MM.1S (cell line): ENCODE measurements around the gene CCSAP.

Source experiments
- DNase-seq: peaks from one replicate; pipeline ENCODE4 v3.0.0-alpha.2; 2015
- H2AFZ ChIP-seq: fragments of 300-600 bp; sonication (generic); 2 replicates; pipeline ENCODE4 v1.6.0; 2016; ENCODE audit warnings: antibody characterized with exemption, low read length
- H3F3A ChIP-seq: fragments of 300-600 bp; sonication (generic); 2 replicates; pipeline ENCODE4 v1.6.1; 2016; ENCODE audit warnings: mild to moderate bottlenecking, antibody characterized with exemption, low read length, moderate library complexity, mixed read lengths; ENCODE audit not compliant: insufficient read depth
- H3K27ac ChIP-seq: fragments of 300-600 bp; sonication (generic); 2 replicates; pipeline ENCODE4 v1.5.1; 2016; ENCODE audit warnings: mild to moderate bottlenecking, low read length
- H3K27me3 ChIP-seq: fragments of 300-600 bp; sonication (generic); replicated peaks from 2 replicates; pipeline ENCODE4 v1.6.0; 2016; ENCODE audit warnings: low read length; ENCODE audit not compliant: insufficient read depth
- H3K36me3 ChIP-seq: fragments of 300-600 bp; sonication (generic); replicated peaks from 2 replicates; pipeline ENCODE4 v1.6.1; 2016; ENCODE audit warnings: mild to moderate bottlenecking, low read length, mixed read lengths; ENCODE audit not compliant: insufficient read depth
- H3K4me1 ChIP-seq: fragments of 300-600 bp; sonication (generic); 2 replicates; pipeline ENCODE4 v1.6.1; 2016; ENCODE audit warnings: low read length, mixed read lengths
- H3K4me2 ChIP-seq: fragments of 300-600 bp; sonication (generic); 2 replicates; pipeline ENCODE4 v1.6.0; 2016; ENCODE audit warnings: low read depth, low read length
- H3K4me3 ChIP-seq: fragments of 300-600 bp; sonication (generic); 2 replicates; pipeline ENCODE4 v1.5.1; 2016; ENCODE audit warnings: low read length, mixed read lengths
- H3K79me2 ChIP-seq: fragments of 300-600 bp; sonication (generic); 2 replicates; pipeline ENCODE4 v1.6.1; 2016; ENCODE audit warnings: mixed run types, low read length, mixed read lengths
- H3K9ac ChIP-seq: fragments of 300-600 bp; sonication (generic); 2 replicates; pipeline ENCODE4 v1.6.1; 2016; ENCODE audit warnings: low read length, mixed read lengths
- H3K9me2 ChIP-seq: fragments of 300-600 bp; sonication (generic); replicated peaks from 2 replicates; pipeline ENCODE4 v1.6.1; 2016; ENCODE audit warnings: mild to moderate bottlenecking, low read length, mixed read lengths; ENCODE audit not compliant: insufficient read depth
- H3K9me3 ChIP-seq: fragments of 300-600 bp; sonication (generic); replicated peaks from 2 replicates; pipeline ENCODE4 v1.6.1; 2016; ENCODE audit warnings: mild to moderate bottlenecking, low read length, mixed read lengths; ENCODE audit not compliant: insufficient read depth
- H4K20me1 ChIP-seq: fragments of 300-600 bp; sonication (generic); 2 replicates; pipeline ENCODE4 v1.6.1; 2016; ENCODE audit warnings: mild to moderate bottlenecking, low read length, moderate library complexity, mixed read lengths; ENCODE audit not compliant: insufficient read depth
- CTCF ChIP-seq: fragments of 300-600 bp; sonication (generic); IDR thresholded peaks from 2 replicates; pipeline ENCODE4 v1.5.1; 2016; ENCODE audit warnings: antibody characterized with exemption, low read length, mixed read lengths
- EZH2 ChIP-seq: fragments of 300-600 bp; sonication (generic); optimal IDR thresholded peaks from 2 replicates; pipeline ENCODE3; 2017; ENCODE audit warnings: low read depth, mild to moderate bottlenecking, antibody characterized with exemption, low read length, mixed read lengths
- EZH2phosphoT487 ChIP-seq: fragments of 300-600 bp; sonication (generic); IDR thresholded peaks from 2 replicates; pipeline ENCODE4 v1.6.1; 2018; ENCODE audit warnings: antibody characterized with exemption, low read length

CCSAP gene

GRCh38 chr1:229316166-229316565 is 26.7 kb downstream of the CCSAP start:
- no peaks in the 10 kb centered on the region for H3K9me2 ChIP-seq
- H3K79me2 ChIP-seq, result no peaks in the 10 kb centered on the region
- H3K27ac ChIP-seq, result no peak overlapping the region
- no peak for DNase-seq
- no peaks in the 10 kb centered on the region for H4K20me1 ChIP-seq
- no peak overlapping the region for H2AFZ ChIP-seq
- no peaks in the 10 kb centered on the region for H3K36me3 ChIP-seq
- H3K27me3 ChIP-seq, result no peaks in the 10 kb centered on the region
- no peak overlapping the region for H3K9ac ChIP-seq
- no peak overlapping the region for H3K4me3 ChIP-seq
- no peaks in the 10 kb centered on the region for H3K9me3 ChIP-seq
- no peaks in the 10 kb centered on the region for H3F3A ChIP-seq
- no peak for TF ChIP-seq EZH2
- no peak for TF ChIP-seq EZH2phosphoT487
- TF ChIP-seq CTCF, result no peak
- no peaks in the 10 kb centered on the region for H3K4me1 ChIP-seq
- H3K4me2 ChIP-seq, result no peak overlapping the region

- DNase-seq, result no peak
- H3K27ac ChIP-seq, result no peak overlapping the region
- H3F3A ChIP-seq, result no peaks in the 10 kb centered on the region
- H3K4me1 ChIP-seq, result no peaks in the 10 kb centered on the region
- H4K20me1 ChIP-seq, result no peaks in the 10 kb centered on the region
- H3K9ac ChIP-seq, result no peak overlapping the region
- no peak overlapping the region for H3K4me3 ChIP-seq
- no peaks in the 10 kb centered on the region for H3K27me3 ChIP-seq
- H3K9me3 ChIP-seq, result no peaks in the 10 kb centered on the region
- no peak overlapping the region for H3K4me2 ChIP-seq
- TF ChIP-seq CTCF, result no peak
- no peaks in the 10 kb centered on the region for H3K36me3 ChIP-seq
- H3K9me2 ChIP-seq, result no peaks in the 10 kb centered on the region
- no peaks in the 10 kb centered on the region for H3K79me2 ChIP-seq
- H2AFZ ChIP-seq, result no peak overlapping the region
Observed at GRCh38 chr1:229310833-229311232, 32.0 kb downstream of the CCSAP start.

GRCh38 chr1:229309684-229310083 is 33.2 kb downstream of the CCSAP start:
- TF ChIP-seq CTCF, result no peak
- TF ChIP-seq EZH2, result no peak
- no peak for TF ChIP-seq EZH2phosphoT487
- H3F3A ChIP-seq, result no peaks in the 10 kb centered on the region

More at GRCh38 chr1:229309684-229310083, 33.2 kb downstream of the CCSAP start:
- Histone ChIP-seq H2AFZ (no peak overlapping the region), H3K36me3 (no peaks in the 10 kb centered on the region), H3K27me3 (no peaks in the 10 kb centered on the region), H3K4me2 (no peak overlapping the region), H3K9ac (no peak overlapping the region), H3K4me1 (no peaks in the 10 kb centered on the region), H4K20me1 (no peaks in the 10 kb centered on the region), H3K27ac (no peak overlapping the region), H3K9me3 (no peaks in the 10 kb centered on the region), H3K79me2 (no peaks in the 10 kb centered on the region), H3K9me2 (no peaks in the 10 kb centered on the region), H3K4me3 (no peak overlapping the region)
- DNase-seq, result no peak
